Stimulated activated CD4-positive, alpha-beta T cell treated with anti-CD3 and anti-CD28 coated beads, Interleukin-2, amount 100 ng/mL, for 48 hours (primary cell): Measurements from ENCODE around the gene MATCAP1.

ENCODE experiments used
- DNase-seq, 2 donors: peaks; one replicate each; pipeline ENCODE4 v3.0.0-alpha.2; 2020

Gene MATCAP1

GRCh38 chr16:67155295-67156142 lies 28.2 kb downstream of the MATCAP1 start:
- peak; percentile 77 to 86 for DNase-seq

- no peak for DNase-seq
Observed at GRCh38 chr16:67154578-67155294, 29.0 kb downstream of the MATCAP1 start.

- no peak for DNase-seq
Observed at GRCh38 chr16:67151431-67152097, 32.2 kb downstream of the MATCAP1 start.

GRCh38 chr16:67150833-67151396 lies 32.8 kb downstream of the MATCAP1 start, which contains the start of gene B3GNT9:
Gene B3GNT9 (minus strand): TSS chr16:67150998. CDS start chr16:67150485, 513 bp downstream.
- no peak for DNase-seq

- peak in 1 of 2 donors; percentile 36 for DNase-seq
Observed at GRCh38 chr16:67150047-67150832, 33.5 kb downstream of the MATCAP1 start.

GRCh38 chr16:67149276-67150046 lies 34.3 kb downstream of the MATCAP1 start:
- DNase-seq = no peak

- DNase-seq = no peak
Observed at GRCh38 chr16:67148656-67149275, 35.0 kb downstream of the MATCAP1 start.

GRCh38 chr16:67148221-67148620 lies 35.5 kb downstream of the MATCAP1 start:
- no peak for DNase-seq

GRCh38 chr16:67147437-67148140 lies 36.2 kb downstream of the MATCAP1 start:
- DNase-seq = no peak

- no peak for DNase-seq
Observed at GRCh38 chr16:67146523-67147357, 37.0 kb downstream of the MATCAP1 start.

- DNase-seq = no peak
Observed at GRCh38 chr16:67145746-67146145, 38.0 kb downstream of the MATCAP1 start.

GRCh38 chr16:67144943-67145342 lies 38.8 kb downstream of the MATCAP1 start:
- DNase-seq = no peak

GRCh38 chr16:67142342-67142741 lies 41.4 kb downstream of the MATCAP1 start:
- DNase-seq = no peak

- DNase-seq = no peak
Observed at GRCh38 chr16:67141391-67141790, 42.4 kb downstream of the MATCAP1 start.

- DNase-seq = no peak
Observed at GRCh38 chr16:67137605-67138004, 46.2 kb downstream of the MATCAP1 start.

GRCh38 chr16:67129422-67129821 lies 54.3 kb downstream of the MATCAP1 start:
- no peak for DNase-seq

GRCh38 chr16:67128887-67129286 lies 54.9 kb downstream of the MATCAP1 start:
- no peak for DNase-seq

- no peak for DNase-seq
Observed at GRCh38 chr16:67128417-67128816, 55.3 kb downstream of the MATCAP1 start.
